ENCODE data around the gene SLC7A8.
"Not testable (repeated sequence)": the region's sequence is repeated elsewhere in the genome, so short reads cannot be mapped to it uniquely, and the experiment has no call there.

Gene SLC7A8

DNA sequence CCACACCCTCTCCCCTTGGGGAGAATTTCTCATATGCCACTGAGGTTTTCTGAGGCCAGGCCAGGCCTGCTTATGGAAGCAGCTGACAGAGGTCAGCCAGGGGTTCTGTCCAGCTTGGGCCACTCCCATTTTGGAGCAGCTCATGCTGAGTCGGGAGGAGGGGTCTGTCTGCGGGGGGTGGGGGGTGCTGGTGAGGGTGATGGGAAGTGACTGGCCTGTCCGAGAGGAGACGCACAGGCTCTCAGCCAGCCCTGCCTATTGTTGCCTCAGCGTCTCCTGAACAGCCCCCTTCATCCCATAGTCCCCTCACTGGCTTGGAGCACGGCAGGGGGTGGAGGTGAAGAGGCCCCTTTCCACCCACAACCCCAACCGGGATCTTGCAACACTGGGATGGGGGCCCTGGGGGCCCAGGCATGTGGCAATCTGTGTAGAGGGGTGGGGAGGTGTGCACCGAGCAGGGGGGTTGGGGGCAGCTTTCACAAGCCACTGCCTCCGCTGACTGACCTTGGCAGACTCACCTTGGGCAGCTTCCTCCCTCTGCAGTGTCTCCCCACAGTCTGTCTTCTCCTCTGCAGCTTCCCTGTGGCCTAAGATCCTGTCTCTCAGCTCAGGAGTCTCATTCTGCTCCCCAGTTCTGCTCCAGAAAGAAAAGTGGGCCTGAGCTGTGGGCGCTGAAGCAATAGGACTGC is 69.9 kb downstream of the SLC7A8 start:
- DNase-seq (ENCODE audit: low read depth) = no peak

DNA sequence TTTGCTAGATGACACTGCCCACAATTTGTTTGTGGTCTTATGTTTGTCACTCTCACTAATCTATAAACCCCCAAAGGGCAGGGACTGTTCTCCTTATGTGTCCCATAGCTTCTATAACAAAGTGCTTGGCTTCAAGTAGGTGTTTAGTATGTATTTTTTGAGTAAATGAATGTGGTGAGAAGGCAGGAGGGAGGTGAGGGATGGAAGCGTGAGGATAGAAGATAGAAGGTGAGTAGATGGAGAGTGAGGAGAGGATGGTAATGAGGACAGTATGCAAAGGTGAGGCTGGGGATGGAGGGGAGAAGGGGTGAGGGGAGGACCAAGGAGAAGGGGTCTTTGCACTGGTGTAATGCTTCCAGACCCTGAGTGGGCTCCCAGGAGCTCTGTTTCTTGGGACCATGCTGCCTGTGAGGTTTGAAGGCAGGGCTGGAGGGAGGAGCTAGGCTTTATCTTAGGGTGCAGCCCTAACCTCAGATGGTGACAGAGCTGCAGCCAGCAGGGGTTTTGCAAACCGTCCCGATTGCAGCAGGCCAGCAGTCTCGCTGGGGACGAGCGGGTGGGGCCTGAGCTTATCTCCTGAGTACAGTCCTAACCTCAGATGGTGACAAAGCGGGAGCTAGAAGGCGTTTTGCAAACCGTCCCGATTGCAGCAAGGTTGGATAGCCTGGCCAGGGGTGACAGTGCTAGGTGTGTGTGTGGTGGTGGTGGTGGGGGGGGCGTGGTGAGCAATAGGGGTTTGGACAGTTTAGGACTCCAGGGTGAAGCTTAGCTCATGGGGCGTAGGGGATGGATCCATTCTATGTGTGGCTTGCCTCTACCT is 70.9 kb downstream of the SLC7A8 start:
- no peak for DNase-seq (ENCODE audit: low read depth)

DNA sequence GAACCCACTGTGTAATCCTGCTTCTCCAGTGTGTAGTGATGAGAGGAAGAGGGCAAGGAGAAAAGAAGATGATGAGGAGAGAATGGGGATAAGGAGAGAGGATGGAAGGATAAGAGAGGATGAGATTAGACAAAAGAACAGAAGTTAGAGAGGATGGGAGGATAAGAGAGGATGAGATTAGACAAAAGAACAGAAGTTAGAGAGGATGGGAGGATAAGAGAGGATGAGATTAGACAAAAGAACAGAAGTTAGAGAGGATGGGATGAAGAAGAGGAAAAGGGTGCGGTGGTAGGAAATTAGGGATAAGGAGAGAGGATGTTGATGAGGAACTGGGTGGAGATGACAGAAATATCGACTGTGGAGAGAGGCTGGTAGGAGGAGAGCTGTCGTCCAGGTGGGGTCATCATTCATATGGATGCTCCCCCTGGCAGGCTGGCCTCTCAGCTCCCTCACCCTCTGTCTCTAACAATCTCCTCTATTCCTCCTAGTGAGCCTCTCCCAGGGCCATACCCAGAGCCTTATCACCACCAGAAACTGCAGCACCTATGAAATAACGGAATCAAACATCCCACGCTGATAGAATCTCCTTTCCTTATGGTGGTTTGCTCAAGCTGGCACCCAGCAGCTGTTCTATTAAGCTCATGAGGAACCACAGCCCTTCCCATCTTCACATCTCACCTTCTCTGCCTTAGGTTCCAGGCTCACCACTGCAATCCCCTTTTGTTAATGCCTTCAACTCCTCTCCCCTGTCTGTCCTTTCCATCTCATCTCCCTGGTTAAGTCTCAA is 72.7 kb downstream of the SLC7A8 start:
- no peak for DNase-seq (ENCODE audit: low read depth)

DNA sequence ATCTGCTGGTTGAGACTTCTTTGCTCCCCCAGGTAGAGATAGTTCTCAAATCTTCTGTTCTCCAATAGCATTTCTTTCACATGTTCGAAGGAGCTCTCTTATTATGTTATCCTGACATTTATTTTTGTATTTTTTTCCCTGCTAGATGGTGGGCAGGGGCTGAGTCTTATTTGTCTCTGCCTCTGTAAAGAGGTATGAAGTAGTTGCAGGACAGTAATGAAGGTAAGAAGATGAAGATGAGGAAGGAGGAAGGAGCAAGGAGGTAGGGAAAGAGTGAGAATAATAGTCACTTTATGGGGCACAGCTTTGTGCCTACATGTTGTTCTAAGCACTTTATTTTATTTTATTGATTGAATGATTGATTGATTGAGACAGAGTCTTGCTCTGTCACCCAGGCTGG is 73.7 kb downstream of the SLC7A8 start:
- DNase-seq (ENCODE audit: low read depth) = no peak

DNA sequence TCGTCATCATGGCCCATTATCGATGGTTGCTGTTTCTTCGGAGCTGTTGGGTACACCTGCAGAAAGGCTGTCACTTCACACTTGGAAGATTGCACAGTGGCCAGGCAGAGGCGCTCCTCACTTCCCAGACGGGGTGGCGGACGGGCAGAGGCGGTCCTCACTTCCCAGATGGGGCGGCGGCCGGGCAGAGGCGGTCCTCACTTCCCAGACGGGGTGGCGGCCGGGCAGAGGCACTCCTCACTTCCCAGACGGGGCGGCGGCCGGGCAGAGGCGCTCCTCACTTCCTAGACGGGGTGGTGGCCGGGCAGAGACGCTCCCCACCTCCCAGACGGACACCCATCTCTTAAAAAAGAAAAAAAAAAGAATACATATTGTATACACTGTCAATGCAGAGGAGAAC is 75.3 kb downstream of the SLC7A8 start:
- DNase-seq (ENCODE audit: low read depth) = not testable (repeated sequence)

DNA sequence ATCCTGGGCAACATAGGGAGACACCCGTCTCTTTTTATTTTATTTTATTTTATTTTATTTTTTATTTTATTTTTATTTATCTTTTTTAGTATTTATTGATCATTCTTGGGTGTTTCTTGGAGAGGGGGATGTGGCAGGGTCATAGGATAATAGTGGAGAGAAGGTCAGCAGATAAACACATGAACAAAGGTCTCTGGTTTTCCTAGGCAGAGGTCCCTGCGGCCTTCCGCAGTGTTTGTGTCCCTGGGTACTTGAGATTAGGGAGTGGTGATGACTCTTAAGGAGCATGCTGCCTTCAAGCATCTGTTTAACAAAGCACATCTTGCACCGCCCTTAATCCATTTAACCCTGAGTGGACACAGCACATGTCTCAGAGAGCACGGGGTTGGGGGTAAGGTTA is 75.8 kb downstream of the SLC7A8 start:
- not testable (repeated sequence) for DNase-seq (ENCODE audit: low read depth)

DNA sequence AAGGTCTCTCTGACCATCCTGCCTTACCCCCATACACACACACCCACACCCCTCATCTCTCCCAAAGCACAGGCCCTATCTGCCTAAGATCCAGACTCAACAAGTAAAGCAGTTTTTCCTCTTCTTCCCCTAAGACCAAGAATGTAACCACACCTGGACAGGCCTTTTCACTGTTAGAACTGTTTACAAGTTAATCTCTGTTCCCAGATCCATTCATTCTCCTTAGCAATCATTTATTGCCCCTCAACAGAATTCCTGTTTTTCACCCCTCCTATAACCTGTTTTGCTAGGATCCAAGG is 76.8 kb downstream of the SLC7A8 start:
- no peak for DNase-seq (ENCODE audit: low read depth)

DNA sequence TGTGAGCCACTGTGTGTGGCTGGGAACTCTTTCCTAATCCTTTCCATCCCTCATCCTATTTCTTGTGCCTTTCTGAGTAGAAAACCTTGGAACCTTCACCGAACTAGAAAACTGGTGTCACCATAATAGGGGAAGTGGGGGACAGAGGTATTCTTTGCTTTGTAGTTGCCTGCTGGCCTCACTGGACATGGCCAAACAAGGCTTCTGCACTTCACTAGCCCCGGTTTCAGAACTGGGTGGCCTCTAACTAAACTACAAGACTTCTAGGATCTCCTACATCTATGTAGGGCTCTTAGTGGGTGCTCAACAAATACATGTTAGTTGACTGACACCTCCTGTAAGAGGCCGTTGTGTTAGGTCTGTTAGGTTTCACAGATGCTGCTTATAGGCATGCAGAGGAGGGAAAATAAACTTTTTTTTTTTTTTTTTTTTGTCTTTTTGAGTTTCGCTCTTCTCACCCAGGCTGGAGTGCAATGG is 78.1 kb downstream of the SLC7A8 start:
- no peak for DNase-seq (ENCODE audit: low read depth)

DNA sequence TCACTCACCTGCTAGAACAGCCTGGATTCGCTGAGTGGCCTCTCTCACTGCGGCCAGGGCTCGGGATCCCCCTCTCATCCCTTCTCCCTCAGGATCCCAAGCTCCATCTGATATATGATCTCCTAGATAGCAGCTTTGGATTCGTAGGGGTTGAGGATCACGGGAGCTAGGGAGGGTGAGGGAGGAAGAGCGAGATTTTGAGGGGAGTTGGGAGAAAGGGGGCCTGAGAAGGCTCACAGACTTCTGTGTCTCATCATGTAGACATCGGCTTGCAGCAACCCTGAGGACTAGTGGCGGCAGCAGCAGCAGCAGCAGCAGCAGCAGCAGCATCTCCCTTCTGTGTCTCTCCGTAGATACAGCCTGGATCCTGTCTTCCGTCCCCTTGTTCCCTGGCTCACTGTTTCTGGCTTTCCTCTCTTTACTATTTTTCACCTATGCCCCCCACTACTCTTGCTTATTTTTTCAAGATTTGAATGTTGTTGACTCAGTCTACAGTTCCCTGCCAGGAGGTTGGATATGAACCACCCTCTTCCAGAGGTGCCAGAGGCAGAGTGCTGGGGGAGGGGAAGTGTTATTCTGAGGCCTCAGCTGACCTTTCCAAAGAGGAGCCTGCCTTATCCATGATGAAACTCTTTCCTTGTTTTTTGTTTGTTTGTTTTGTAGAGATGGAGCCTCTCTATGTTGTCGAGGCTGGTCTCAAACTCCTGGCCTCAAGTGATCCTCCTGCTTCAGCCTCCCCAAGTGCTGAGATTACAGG is 78.7 kb downstream of the SLC7A8 start, which contains the start of gene CIROP:
Gene CIROP, minus strand, starts transcription at position 399 of the 757 bp plus-strand sequence. Its CDS starts 69 bp downstream, at position 330.
- DNase-seq (ENCODE audit: low read depth) = no peak

DNA sequence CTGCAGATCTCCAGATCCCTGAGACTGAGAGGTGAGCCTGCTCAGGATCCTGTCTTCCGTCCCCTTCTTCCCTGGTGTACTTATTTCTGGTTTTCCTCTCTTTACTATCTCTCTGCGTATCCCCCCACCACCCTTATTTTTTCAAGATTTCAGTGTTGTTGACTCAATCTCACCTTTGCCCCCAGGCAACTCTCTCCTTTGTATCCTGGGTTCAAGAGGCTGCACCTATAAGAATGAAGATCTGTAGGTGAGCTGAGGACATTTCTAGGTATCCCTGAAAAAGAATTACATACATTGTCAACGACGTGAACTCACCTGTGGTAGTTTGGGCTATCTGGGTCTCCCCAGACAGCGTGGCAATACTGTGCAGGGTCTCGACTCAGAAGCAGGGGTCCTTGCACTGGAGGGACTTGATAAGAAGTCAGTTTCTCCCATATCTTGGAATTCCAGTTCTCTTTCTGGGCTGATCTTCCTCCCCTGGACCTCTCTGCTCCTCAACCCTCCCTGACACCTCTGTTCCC is 79.3 kb downstream of the SLC7A8 start:
- DNase-seq (ENCODE audit: low read depth) = no peak

DNA sequence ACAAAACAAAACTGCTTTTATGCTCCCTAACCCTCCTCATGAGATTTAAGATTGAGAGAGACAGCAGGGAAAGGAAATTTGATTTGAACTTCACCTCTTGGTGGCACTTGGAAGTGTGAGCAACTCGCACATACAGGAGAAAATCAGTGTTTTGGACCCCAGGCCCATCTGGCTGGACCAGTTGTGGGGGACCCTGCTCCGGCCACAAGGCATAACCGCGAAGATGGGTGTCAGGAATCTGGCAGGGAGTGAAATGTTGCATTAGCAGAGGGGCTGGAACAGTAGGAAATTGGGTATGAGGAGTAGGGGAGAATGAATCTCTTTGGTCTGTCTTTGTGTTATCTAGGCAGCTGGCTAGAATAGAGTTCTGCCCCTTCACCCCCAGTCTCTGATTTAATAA is 79.9 kb downstream of the SLC7A8 start:
- no peak for DNase-seq (ENCODE audit: low read depth)

DNA sequence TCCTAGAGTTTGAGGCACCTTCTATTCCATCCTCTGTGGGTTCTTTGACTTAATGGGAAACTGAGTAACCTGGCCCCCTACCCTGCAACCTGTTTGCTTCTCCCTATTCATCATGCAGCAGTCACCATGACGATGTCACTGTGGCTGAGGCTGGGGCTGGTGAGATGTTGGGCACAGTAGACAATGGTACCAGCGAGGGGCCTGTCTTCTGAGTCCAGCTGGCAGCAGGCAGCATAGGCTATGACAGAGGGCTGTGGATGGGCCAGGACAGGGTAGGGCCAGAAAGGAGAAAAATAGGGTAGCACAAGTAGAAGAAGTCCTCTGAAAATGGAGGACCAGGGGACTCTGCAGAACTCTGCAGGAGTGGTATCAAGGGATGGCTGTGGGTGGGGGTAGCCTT is 80.7 kb downstream of the SLC7A8 start:
- no peak for DNase-seq (ENCODE audit: low read depth)

DNA sequence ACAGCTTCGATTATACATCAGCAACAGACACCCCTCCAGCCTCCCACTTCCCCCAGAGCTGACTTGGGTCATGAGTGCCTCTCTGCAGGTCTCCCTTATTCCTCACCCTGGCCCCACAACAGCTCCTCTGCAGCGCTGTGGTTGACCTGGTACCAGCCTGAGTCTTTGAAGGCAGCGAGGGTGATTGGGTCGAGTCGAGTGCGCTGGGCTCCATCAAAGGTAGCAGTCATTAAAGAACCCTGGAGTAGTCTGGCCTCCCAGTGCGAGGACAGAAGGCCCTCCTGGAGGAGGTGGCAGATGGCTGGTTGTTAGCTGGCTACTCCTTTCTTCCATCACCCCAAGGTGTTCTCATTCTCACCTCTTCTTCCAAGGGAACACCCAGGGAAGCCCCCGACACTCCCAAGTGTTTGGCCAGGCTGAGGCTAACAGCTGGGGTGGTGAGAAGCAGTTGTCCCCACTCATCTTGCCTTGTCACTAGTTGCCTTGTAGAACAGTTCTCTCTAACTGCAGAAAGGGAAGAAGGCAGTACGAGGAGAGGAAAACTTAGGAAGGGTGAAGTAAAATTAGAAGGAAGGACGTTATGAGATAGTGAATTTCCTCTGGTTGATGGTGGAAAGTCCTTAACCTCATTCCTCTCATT is 81.4 kb downstream of the SLC7A8 start:
- no peak for DNase-seq (ENCODE audit: low read depth)

DNA sequence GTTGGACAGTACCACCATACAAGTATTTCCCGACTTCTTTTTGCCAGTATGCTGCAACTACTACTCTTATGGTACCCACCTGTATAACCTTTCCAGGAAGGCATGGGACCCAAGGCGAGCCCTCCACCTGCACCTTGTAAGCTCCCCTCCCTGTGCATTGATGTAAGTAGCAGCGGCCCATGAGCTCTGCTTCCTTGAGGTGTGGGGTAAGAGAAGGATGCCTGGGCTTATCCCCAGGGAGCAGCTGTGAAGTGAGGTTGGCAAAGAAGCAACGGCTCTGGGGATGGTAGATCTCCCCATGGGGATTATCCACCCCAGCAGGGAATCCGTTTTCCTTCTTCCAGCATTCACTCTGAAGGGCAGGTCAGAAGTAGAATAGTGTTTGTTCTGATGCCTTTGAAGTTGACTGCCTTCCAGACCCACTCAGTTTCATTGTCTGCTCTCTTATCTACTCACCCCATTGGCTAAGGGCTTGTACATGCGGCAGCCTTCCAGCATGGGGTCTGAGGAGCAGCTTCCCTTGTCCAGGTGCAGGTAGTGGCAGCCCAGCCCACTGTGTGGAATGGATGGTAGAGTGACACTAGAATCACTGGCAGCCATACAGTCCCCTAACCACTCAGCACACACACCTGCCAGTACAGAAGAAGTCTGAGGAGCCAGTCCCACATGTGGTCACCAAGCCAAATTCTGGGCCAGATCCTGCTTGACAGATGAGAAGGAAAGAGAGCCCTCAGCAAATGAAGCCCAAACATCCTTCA is 82.1 kb downstream of the SLC7A8 start:
- no peak for DNase-seq (ENCODE audit: low read depth)

DNA sequence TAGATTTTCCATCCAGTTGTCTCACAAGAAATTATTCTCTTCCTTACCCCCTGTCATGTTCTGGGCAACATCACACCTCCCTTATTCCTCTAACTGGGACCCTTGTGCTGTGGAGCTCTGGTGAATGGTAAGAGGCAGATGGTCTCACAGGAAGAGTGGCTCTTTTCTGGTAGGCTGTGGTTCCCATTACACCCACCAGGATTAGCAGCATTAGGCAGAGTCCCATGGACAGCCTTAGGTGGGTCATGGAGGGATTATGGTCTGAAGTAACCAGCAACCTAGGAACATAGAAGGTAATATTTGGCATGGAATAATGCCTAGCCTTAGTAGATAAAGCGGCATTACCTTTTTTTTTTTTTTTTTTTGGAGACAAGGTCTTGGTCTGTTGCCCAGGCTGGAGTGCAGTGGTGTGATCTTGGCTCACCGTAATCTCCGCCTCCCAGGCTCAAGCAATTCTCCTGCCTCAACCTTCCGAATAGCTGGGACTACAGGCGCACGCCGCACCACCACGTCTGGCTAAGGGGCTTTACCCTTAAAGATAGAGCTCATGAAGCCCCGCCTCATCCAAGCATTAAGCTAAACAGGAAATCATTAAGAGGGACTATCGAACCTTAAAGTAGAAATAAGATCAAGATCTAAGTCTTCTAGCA is 84.1 kb downstream of the SLC7A8 start:
- DNase-seq (ENCODE audit: low read depth) = no peak

DNA sequence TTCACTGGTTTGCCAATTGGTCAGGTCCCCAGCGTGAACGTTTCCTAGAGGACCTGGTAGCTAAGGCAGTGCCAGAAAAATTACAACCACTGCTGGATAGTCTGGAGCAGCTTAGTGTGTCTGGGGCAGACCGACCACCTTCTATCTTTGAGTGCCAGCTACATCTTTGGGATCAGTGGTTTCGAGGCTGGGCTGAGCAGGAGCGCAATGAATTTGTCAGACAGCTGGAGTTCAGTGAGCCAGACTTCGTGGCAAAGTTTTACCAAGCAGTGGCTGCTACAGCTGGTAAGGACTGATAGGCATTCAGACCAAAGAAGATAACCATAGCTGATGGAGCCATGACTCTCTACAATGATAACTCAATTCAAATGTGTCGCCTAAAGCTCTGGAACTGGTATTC is 85.7 kb downstream of the SLC7A8 start:
- no peak for DNase-seq (ENCODE audit: low read depth)

DNA sequence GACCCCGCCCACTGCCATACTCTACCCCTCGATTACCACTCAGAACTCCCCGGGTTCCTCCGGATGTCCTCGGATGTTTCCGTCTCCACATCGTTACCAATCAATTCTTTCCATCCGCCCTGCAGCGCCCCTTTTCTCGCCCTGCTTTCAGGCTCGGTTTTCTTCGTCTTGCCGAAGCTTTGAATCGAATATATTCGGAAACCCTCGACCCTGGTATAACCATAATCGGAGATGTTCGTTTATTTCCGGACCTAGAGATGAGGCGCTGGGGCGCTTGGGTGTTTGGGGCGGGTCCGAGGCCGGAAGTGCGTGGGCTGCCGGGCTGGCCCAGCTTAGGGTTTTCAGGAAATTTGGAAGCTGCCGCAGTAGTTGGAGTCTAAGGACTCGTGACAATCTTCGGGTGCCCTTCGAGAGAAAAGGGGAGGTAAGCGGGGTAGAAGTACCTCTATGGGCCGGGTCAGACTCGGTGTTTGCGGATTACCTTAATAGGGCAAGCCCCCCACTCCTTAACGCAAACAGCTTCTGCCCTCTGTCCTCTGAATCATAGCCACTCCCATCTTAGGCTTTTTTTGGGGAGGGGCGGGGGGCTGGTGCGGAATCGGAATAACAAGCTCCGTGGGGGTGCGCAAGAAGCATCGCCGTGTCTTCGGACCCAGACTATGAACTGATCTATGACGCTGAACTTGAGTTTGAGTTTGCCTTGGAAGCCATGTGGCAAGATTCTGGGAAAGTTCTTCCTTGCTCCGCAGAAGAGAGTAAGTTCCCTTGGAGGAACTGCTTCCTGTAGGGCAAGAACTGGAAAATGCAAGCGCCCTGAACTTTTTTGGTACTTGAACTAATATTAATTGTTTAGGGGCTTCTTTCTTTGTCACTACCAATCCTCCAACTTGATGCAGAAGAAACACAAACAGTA is 88.0 kb downstream of the SLC7A8 start, which contains the start of gene C14orf119:
Gene C14orf119, plus strand, starts transcription at position 310 of the 913 bp plus-strand sequence. CDS start 2,154 bp downstream, outside the sequence.
- peak; percentile 97 for DNase-seq (ENCODE audit: low read depth)

DNA sequence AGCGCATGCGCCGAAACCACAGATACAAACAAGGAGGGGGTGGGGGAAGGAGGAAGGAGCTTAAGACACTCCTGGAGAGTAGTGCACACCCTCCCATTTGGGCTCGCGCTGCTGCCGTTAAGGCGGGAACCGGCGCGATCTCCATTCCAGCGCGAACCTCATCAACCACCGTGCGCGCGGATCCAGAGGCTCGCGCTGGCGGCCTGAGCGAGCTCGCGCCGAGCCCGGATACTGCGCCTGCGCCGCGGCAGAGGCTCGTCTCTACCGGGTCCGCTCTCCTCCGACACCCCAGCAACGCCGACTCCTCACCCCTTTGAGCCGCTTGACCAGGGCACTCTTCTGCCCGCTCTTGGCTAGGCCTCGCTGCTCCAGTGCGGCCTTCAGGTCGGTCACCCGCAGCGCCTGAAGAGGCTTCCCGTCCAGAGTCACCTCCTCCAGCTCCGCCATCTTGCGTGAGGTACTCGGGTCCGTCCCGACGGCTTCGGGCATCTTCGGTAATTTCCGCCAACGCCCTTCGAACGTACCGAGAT is 88.7 kb downstream of the SLC7A8 start, which contains the start of gene ACIN1:
Gene ACIN1, minus strand, starts transcription at position 471 of the 530 bp plus-strand sequence. Its CDS starts 24 bp downstream, at position 447.
- DNase-seq (ENCODE audit: low read depth) = no peak
